ENCODE data around the gene KNDC1.

DNA sequence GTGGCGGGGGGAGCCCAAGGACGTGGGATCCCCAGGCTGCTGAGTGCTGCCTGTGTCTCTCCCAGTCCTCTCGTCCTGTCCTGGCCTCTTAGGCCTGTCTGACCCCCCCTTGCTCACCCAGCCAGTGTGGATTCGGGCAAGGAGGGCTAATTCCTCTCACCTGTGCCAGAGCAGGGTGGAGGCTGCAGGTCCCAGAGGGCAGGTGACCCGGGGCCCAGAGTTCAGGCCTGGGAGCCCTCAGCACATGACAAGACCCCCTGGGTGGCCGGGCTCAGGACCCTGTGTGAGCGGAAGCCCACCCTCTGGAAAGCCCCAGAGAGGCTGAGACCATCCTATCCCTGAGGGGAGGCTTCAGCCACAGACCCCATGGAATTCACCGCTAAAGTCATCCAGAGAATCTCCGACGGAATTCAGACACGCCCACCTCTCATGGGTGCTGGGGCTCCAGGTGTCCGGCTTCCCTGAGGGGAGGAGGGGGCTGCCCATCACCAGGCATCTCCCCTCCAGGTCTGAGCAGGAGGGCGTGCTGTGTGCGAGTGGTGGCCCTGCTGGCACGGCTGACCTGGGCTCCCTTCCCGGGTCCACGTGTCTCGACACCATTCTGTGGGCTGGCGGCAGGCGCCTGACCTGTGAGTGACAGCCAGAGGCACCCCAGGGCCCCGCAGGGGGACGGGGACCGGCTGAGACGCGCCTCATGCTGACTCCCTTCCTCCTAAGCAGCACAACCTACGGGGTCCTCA, 5.0 kb downstream of the KNDC1 start:
- no peak for TF ChIP-seq FOXA1 (IDR thresholded peaks at IDR 0.05)
- no peak for TF ChIP-seq TARDBP (IDR thresholded peaks at IDR 0.05)
- TF ChIP-seq BHLHE40 (IDR thresholded peaks at IDR 0.05; ENCODE audit: borderline replicate concordance), result no peak
- no peak for TF ChIP-seq LEF1 (IDR thresholded peaks at IDR 0.05; ENCODE audit: borderline replicate concordance)
- TF ChIP-seq HDGF (IDR thresholded peaks at IDR 0.05; ENCODE audit: borderline replicate concordance), result no peak
- TF ChIP-seq L3MBTL2 (conservative IDR thresholded peaks at IDR 0.05), result no peak
- no peak for TF ChIP-seq FOXK2 (IDR thresholded peaks at IDR 0.05)
- no peak for TF ChIP-seq SP1 (IDR thresholded peaks at IDR 0.05)
- no peak for TF ChIP-seq ZNF384 (IDR thresholded peaks at IDR 0.05)
- TF ChIP-seq ELF4 (IDR thresholded peaks at IDR 0.05), result no peak

Data from HEK293T (cell line).